SU-DHL-6 (cell line): Measurements from ENCODE around the gene ZNF618.

Source experiments
- H2AFZ ChIP-seq: fragments of 200-600 bp; sonication (generic); 2 replicates; pipeline ENCODE4 v1.6.1; 2014; ENCODE audit warnings: low read depth, mild to moderate bottlenecking, moderate library complexity, mixed read lengths, antibody characterized with exemption, low read length; ENCODE audit not compliant: severe bottlenecking
- H3F3A ChIP-seq: fragments of 200-600 bp; shearing (Covaris generic); 2 replicates; pipeline ENCODE4 v1.6.0; 2016; ENCODE audit warnings: antibody characterized with exemption, mild to moderate bottlenecking; ENCODE audit not compliant: insufficient read depth
- H3K27ac ChIP-seq: fragments of 200-600 bp; sonication (generic); 2 replicates; pipeline ENCODE4 v1.5.1; 2016; ENCODE audit warnings: low read depth, mild to moderate bottlenecking, low read length, moderate library complexity, mixed read lengths
- H3K27me3 ChIP-seq: fragments of 200-600 bp; sonication (generic), shearing (Covaris generic); 2 replicates; pipeline ENCODE4 v1.6.0; 2014; ENCODE audit warnings: mild to moderate bottlenecking, low read length
- H3K36me3 ChIP-seq: fragments of 200-600 bp; sonication (generic); 2 replicates; pipeline ENCODE4 v1.6.1; 2014; ENCODE audit warnings: mild to moderate bottlenecking, low read length, mixed read lengths
- H3K4me2 ChIP-seq: fragments of 300-600, 200-600 bp; shearing (Covaris generic), sonication (generic); 2 replicates; pipeline ENCODE4 v1.6.0; 2014; ENCODE audit warnings: low read length, low read depth, mild to moderate bottlenecking; ENCODE audit not compliant: poor library complexity, severe bottlenecking
- H3K4me3 ChIP-seq: fragments of 200-600 bp; sonication (generic); 2 replicates; pipeline ENCODE4 v1.5.1; 2014; ENCODE audit warnings: antibody characterized with exemption, low read length, mild to moderate bottlenecking, mixed read lengths; ENCODE audit not compliant: insufficient read depth, poor library complexity, severe bottlenecking
- H3K79me2 ChIP-seq: fragments of 200-600 bp; sonication (generic); 2 replicates; pipeline ENCODE4 v1.6.1; 2014; ENCODE audit warnings: mild to moderate bottlenecking, low read length, moderate library complexity; ENCODE audit not compliant: insufficient read depth
- H3K9ac ChIP-seq: fragments of 200-600 bp; sonication (generic); 2 replicates; pipeline ENCODE4 v1.7.0; 2014; ENCODE audit warnings: mild to moderate bottlenecking, low read length
- H3K9me2 ChIP-seq: fragments of 200-600 bp; sonication (generic); replicated peaks from 2 replicates; pipeline ENCODE4 v1.6.1; 2014; ENCODE audit warnings: low read length; ENCODE audit not compliant: insufficient read depth
- H3K9me3 ChIP-seq: fragments of 200-600 bp; sonication (generic); 2 replicates; pipeline ENCODE4 v1.6.1; 2014; ENCODE audit warnings: low read length, mixed read lengths; ENCODE audit not compliant: insufficient read depth
- H4K20me1 ChIP-seq: fragments of 200-600 bp; sonication (generic); 2 replicates; pipeline ENCODE4 v1.6.1; 2014; ENCODE audit warnings: low read depth, mild to moderate bottlenecking, antibody characterized with exemption, low read length, moderate library complexity, mixed read lengths
- EZH2phosphoT487 ChIP-seq: fragments of 200-600 bp; sonication (generic), shearing (Covaris generic); conservative IDR thresholded peaks from 2 replicates; pipeline ENCODE4 v1.6.1; 2018; ENCODE audit warnings: mild to moderate bottlenecking, antibody characterized with exemption, low read length, moderate library complexity, mixed read lengths
- TF ChIP-seq, protein P1 (sequence below): fragments of 200-600 bp; sonication (generic); IDR thresholded peaks from one replicate; pipeline ENCODE4 v1.5.1; 2017; ENCODE audit warnings: antibody characterized with exemption, mild to moderate bottlenecking, low read length, moderate library complexity; ENCODE audit not compliant: insufficient read depth, poor library complexity, severe bottlenecking

Gene ZNF618

DNA sequence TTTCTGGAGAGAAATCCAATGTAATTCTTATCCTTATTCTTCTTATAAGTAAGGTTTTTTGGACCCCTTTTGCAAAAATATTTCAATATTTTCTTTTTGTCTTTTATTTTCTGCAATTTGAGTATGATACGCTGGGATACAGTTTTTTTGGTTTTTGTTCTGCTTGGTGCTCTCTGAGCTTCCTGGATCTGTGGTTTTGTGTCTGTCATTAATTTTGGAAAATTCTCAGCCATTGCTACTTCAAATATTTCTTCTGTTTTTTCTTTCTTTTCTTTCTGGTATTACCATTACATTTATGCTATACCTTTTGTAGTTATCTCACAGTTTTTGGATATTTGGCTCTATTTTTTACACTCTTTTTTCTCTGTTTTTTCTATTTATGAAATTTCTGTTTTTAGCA lies 50.1 kb downstream of the ZNF618 start:
- no peaks in the 10 kb centered on the region for H3K79me2 ChIP-seq

DNA sequence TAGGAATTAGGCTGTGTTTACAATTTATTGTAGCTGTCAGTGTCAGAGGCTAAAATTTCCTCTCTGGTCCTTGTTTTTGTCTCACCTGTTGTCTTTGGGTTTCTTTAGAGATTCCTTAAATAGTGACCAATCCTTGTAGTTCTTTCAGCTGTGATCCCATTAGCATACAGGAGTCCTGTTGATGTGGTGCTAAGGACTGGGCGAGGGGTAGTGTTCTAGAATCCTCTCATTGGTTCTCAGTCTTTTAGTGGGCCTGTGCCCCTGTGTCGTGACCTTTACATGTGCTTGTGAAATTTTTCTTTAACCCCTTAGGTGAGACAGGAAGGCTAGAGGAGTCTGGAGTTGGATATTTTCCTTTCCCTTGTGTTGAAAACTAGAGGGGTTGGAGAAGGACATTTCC lies 51.2 kb downstream of the ZNF618 start:
- H3K9me3 ChIP-seq = peaks cover 5% of the 10 kb centered on the region; the same call in 1 of the 2 replicates
- H4K20me1 ChIP-seq = no peaks in the 10 kb centered on the region
- H3K36me3 ChIP-seq = no peaks in the 10 kb centered on the region
- H3K9me2 ChIP-seq = no peaks in the 10 kb centered on the region
- H3K4me3 ChIP-seq = no peak overlapping the region
- H2AFZ ChIP-seq = no peak overlapping the region
- TF ChIP-seq EZH2phosphoT487 = no peak
- TF ChIP-seq, protein P1, sequence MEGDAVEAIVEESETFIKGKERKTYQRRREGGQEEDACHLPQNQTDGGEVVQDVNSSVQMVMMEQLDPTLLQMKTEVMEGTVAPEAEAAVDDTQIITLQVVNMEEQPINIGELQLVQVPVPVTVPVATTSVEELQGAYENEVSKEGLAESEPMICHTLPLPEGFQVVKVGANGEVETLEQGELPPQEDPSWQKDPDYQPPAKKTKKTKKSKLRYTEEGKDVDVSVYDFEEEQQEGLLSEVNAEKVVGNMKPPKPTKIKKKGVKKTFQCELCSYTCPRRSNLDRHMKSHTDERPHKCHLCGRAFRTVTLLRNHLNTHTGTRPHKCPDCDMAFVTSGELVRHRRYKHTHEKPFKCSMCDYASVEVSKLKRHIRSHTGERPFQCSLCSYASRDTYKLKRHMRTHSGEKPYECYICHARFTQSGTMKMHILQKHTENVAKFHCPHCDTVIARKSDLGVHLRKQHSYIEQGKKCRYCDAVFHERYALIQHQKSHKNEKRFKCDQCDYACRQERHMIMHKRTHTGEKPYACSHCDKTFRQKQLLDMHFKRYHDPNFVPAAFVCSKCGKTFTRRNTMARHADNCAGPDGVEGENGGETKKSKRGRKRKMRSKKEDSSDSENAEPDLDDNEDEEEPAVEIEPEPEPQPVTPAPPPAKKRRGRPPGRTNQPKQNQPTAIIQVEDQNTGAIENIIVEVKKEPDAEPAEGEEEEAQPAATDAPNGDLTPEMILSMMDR = no peak
- no peaks in the 10 kb centered on the region for H3F3A ChIP-seq
- no peak overlapping the region for H3K4me2 ChIP-seq
- no peak overlapping the region for H3K27ac ChIP-seq
- no peak overlapping the region for H3K9ac ChIP-seq
- H3K79me2 ChIP-seq = no peaks in the 10 kb centered on the region
- no peaks in the 10 kb centered on the region for H3K27me3 ChIP-seq

More for the DNA sequence above, 50.1 kb downstream of the ZNF618 start:
- no peak overlapping the region for H3K27ac ChIP-seq
- no peaks in the 10 kb centered on the region for H3K9me2 ChIP-seq
- H3K9ac ChIP-seq = no peak overlapping the region
- no peak overlapping the region for H2AFZ ChIP-seq
- H3K36me3 ChIP-seq = no peaks in the 10 kb centered on the region
- H3K4me3 ChIP-seq = no peak overlapping the region
- H3K9me3 ChIP-seq = peaks cover 5% of the 10 kb centered on the region; the same call in 1 of the 2 replicates
- H4K20me1 ChIP-seq = no peaks in the 10 kb centered on the region
- no peak overlapping the region for H3K4me2 ChIP-seq
- no peaks in the 10 kb centered on the region for H3F3A ChIP-seq
- TF ChIP-seq, protein P1 = no peak
- no peak for TF ChIP-seq EZH2phosphoT487
- no peaks in the 10 kb centered on the region for H3K27me3 ChIP-seq

DNA sequence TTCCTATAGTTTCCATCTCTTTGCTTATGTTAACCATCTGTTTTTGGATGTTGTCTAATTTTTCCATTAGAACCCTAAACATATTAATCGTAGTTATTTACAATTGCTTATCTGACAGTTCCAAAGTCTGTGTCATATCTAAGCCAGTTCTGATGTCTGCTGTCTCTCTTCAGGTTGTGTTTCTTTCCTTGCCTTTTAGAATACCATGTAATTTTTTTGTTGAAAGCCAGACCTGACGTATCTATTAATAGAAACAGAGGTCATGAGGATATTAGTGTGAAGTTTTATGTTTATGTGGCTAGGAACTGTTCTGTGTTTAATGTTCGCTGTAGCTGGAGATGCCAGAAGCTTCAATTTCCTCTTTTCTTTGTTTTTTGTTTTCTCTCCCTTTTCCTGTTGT lies 52.2 kb downstream of the ZNF618 start:
- H3K4me2 ChIP-seq = no peak overlapping the region

More for the DNA sequence above, 52.2 kb downstream of the ZNF618 start:
- Histone ChIP-seq H3K4me3 (no peak overlapping the region), H4K20me1 (no peaks in the 10 kb centered on the region), H3K9me2 (no peaks in the 10 kb centered on the region), H3K36me3 (no peaks in the 10 kb centered on the region), H3F3A (no peaks in the 10 kb centered on the region), H3K27me3 (no peaks in the 10 kb centered on the region), H3K9me3 (peaks cover 5% of the 10 kb centered on the region; the same call in 1 of the 2 replicates), H3K27ac (no peak overlapping the region), H3K79me2 (no peaks in the 10 kb centered on the region), H2AFZ (no peak overlapping the region), H3K9ac (no peak overlapping the region)
- TF ChIP-seq, protein P1 = no peak
- TF ChIP-seq EZH2phosphoT487 = no peak
